ENCODE data around the gene BCAR3. TPM values are rescaled to one million over a fixed set of nuclear protein-coding genes. Genes with fewer than 3 reads are reported as not detected.

The BCAR3 gene
- polyA plus RNA-seq, 2 of the 4 experiments (the other 2 are of a cell fraction) = 31.6 to 33.4 TPM

GRCh38 chr1:93623436-93623835, 58.2 kb downstream of the BCAR3 start (continued):
- TF ChIP-seq USF2 (IDR thresholded peaks at IDR 0.05) (no peak), CHD2 (IDR thresholded peaks at IDR 0.05; ENCODE audit: low read length, partially characterized antibody) (no peak), SREBF2 (IDR thresholded peaks at IDR 0.05) (no peak), EHF (CRISPR knock-in tag; IDR thresholded peaks at IDR 0.05) (no peak), CEBPB (IDR thresholded peaks at IDR 0.05) (no peak)

GRCh38 chr1:93621246-93621645, 60.4 kb downstream of the BCAR3 start:
- peaks cover 100% of the 10 kb centered on the region for H3K4me1 ChIP-seq
- WGBS (ENCODE audit: missing lambda C conversion rate) = 94% methylated on average over 5 of the region's 5 CpGs
- POLR2A ChIA-PET = no interaction called here
- peak overlapping the region; percentile 99; a peak in 5 of 6 replicates for H3K27ac ChIP-seq
- ATAC-seq (no peak), FAIRE-seq (no peak), DNase-seq (ENCODE audit: low read depth in 1 of 2, low spot score in 1 of 2) (no peak)
- H3K4me2 ChIP-seq = no peak overlapping the region; the same call in 2 of the 3 replicates
- no peak overlapping the region for H3K4me3 ChIP-seq
- CTCF ChIA-PET = interaction anchor here (1.3 to 1.5 kb wide), 2 partner anchors 11 to 193 kb away, joined by 4 to 6 read pairs; no protein-coding TSS in a partner anchor
- H3K9me3 ChIP-seq = no peaks in the 10 kb centered on the region
- no peak for TF ChIP-seq RCOR1 (IDR thresholded peaks at IDR 0.05; ENCODE audit: low read depth, low read length)
- no peak for TF ChIP-seq PBX3 (IDR thresholded peaks at IDR 0.05)
- TF ChIP-seq SREBF2 (IDR thresholded peaks at IDR 0.05) = no peak
- TF ChIP-seq RFX5 (IDR thresholded peaks at IDR 0.05) = no peak
- TF ChIP-seq EP300 (IDR thresholded peaks at IDR 0.05) = no peak
- TF ChIP-seq ZFP36 (IDR thresholded peaks at IDR 0.05; ENCODE audit: borderline replicate concordance, partially characterized antibody) = no peak
- TF ChIP-seq PHF8 (IDR thresholded peaks at IDR 0.05; ENCODE audit: borderline replicate concordance, low read depth) = no peak
- TF ChIP-seq MYC (IDR thresholded peaks at IDR 0.05; ENCODE audit: borderline replicate concordance, low read length) = no peak
- no peak for TF ChIP-seq CTCF (IDR thresholded peaks at IDR 0.05)
- no peak for TF ChIP-seq BHLHE40 (IDR thresholded peaks at IDR 0.05; ENCODE audit: low read depth, low read length)

GRCh38 chr1:93620841-93621210, 60.8 kb downstream of the BCAR3 start:
- TF ChIP-seq SMC3 (IDR thresholded peaks at IDR 0.05) (no peak), MAFK (IDR thresholded peaks at IDR 0.05; ENCODE audit: partially characterized antibody) (no peak), NPAS2 (CRISPR knock-in tag; IDR thresholded peaks at IDR 0.05; ENCODE audit: borderline replicate concordance) (no peak), CEBPB (IDR thresholded peaks at IDR 0.05) (no peak), HEYL (CRISPR knock-in tag; IDR thresholded peaks at IDR 0.05) (no peak), ELK1 (IDR thresholded peaks at IDR 0.05; ENCODE audit: low read depth, low read length) (no peak), FOSL2 (IDR thresholded peaks at IDR 0.05) (no peak), FOSL2 (CRISPR knock-in tag; IDR thresholded peaks at IDR 0.05) (no peak), CBX8 (IDR thresholded peaks at IDR 0.05) (no peak), RCOR1 (IDR thresholded peaks at IDR 0.05; ENCODE audit: low read depth, low read length) (no peak)
- Histone ChIP-seq H3K27ac (peak overlapping the region; percentile 99; a peak in 5 of 6 replicates), H3K4me2 (peak overlapping the region; percentile 22; the same call in 1 of the 3 replicates), H3K9me3 (no peaks in the 10 kb centered on the region), H3K4me1 (peaks cover 100% of the 10 kb centered on the region), H3K4me3 (no peak overlapping the region)
- ATAC-seq (no peak), FAIRE-seq (no peak), DNase-seq (ENCODE audit: low read depth in 1 of 2, low spot score in 1 of 2) (no peak)
- CTCF ChIA-PET = interaction anchor here (1.3 to 3.9 kb wide), 6 partner anchors 11 to 223 kb away, joined by 3 to 15 read pairs (median 5); no protein-coding TSS in a partner anchor
- POLR2A ChIA-PET = no interaction called here
- 87% methylated on average over 4 of the region's 4 CpGs for WGBS (ENCODE audit: missing lambda C conversion rate)

Data from A549 (cell line).